ENCODE measurements around the gene DSP. TPM values are rescaled to one million over a fixed set of nuclear protein-coding genes. Genes with fewer than 3 reads are reported as not detected.

DSP gene
- total and polyA plus RNA-seq, 4 donors, result 25.0 to 74.7 (median 34.1) TPM

GRCh38 chr6:7589221-7589620 is 47.8 kb downstream of the DSP start:
- Histone ChIP-seq H3K27ac (ENCODE audit: low read depth in 1 of 2, low read length in 2 of 2) (no peak overlapping the region), H3K9me3 (ENCODE audit: control insufficient read depth in 4 of 4, low read length in 3 of 4) (no peaks in the 10 kb centered on the region), H3K9ac (ENCODE audit: low read depth in 1 of 2, low read length in 2 of 2) (no peak overlapping the region), H3K4me3 (ENCODE audit: low read depth in 1 of 3, low read length in 3 of 3) (no peak overlapping the region), H3K27me3 (ENCODE audit: control insufficient read depth in 4 of 4, insufficient read depth in 4 of 4, low read length in 3 of 4) (no peaks in the 10 kb centered on the region), H3K36me3 (ENCODE audit: control insufficient read depth in 4 of 4, insufficient read depth in 3 of 4, low read depth in 1 of 4, low read length in 3 of 4) (peaks cover 1 to 10% (median 5%) of the 10 kb centered on the region in 4 donors), H3K4me1 (ENCODE audit: control insufficient read depth in 4 of 4, insufficient read depth in 4 of 4, low read length in 3 of 4) (peaks cover 5 to 30% (median 11%) of the 10 kb centered on the region in 4 donors)
- WGBS, result 71% methylated on average over 3 of the region's 3 CpGs
- TF ChIP-seq GABPA (IDR thresholded peaks at IDR 0.05 in 1 of 2, conservative IDR thresholded peaks at IDR 0.05 in 1 of 2) (no peak), RAD21 (IDR thresholded peaks at IDR 0.05) (no peak), JUND (IDR thresholded peaks at IDR 0.05) (no peak), CTCF (IDR thresholded peaks at IDR 0.05; ENCODE audit: low read depth, low read length, missing input control) (no peak), RXRA (IDR thresholded peaks at IDR 0.05) (no peak), ATF3 (IDR thresholded peaks at IDR 0.05) (no peak), REST (IDR thresholded peaks at IDR 0.05) (no peak), HNF4G (IDR thresholded peaks at IDR 0.05) (no peak), ZBTB33 (IDR thresholded peaks at IDR 0.05) (no peak), FOXA2 (IDR thresholded peaks at IDR 0.05) (no peak)
- DNase-seq (ENCODE audit: low spot score), result no peak

GRCh38 chr6:7589949-7590917 is 48.8 kb downstream of the DSP start, which contains the start of gene SNRNP48:
Gene SNRNP48, plus strand, starts transcription at chr6:7590198. Its CDS starts 60 bp downstream, at chr6:7590258.
- DNase-seq (ENCODE audit: low spot score), result peak; percentile 98
- Histone ChIP-seq H3K27ac (ENCODE audit: low read depth in 1 of 2, low read length in 2 of 2) (peak within 1 kb of the TSS; percentile 62 to 63), H3K9ac (ENCODE audit: low read depth in 1 of 2, low read length in 2 of 2) (peak within 1 kb of the TSS; percentile 53 to 86), H3K27me3 (ENCODE audit: control insufficient read depth in 4 of 4, insufficient read depth in 4 of 4, low read length in 3 of 4) (no peaks in the 10 kb centered on the region), H3K9me3 (ENCODE audit: control insufficient read depth in 4 of 4, low read length in 3 of 4) (no peaks in the 10 kb centered on the region), H3K36me3 (ENCODE audit: control insufficient read depth in 4 of 4, insufficient read depth in 3 of 4, low read depth in 1 of 4, low read length in 3 of 4) (peaks cover under 1 to 4% (median 3%) of the 10 kb centered on the region in 4 donors), H3K4me1 (ENCODE audit: control insufficient read depth in 4 of 4, insufficient read depth in 4 of 4, low read length in 3 of 4) (peaks cover 5 to 30% (median 11%) of the 10 kb centered on the region in 4 donors), H3K4me3 (ENCODE audit: low read depth in 1 of 3, low read length in 3 of 3) (peak within 1 kb of the TSS; percentile 77 to 92 (median 86))
- TF ChIP-seq RAD21 (IDR thresholded peaks at IDR 0.05), result peak; percentile 9 to 27
- TF ChIP-seq RXRA (IDR thresholded peaks at IDR 0.05), result peak in 1 of 2 donors; percentile 10
- peak; percentile 69 for TF ChIP-seq YY1 (IDR thresholded peaks at IDR 0.05)
- no peak for TF ChIP-seq NR2F2 (IDR thresholded peaks at IDR 0.05)
- peak; percentile 34 for TF ChIP-seq REST (IDR thresholded peaks at IDR 0.05)
- no peak for TF ChIP-seq HNF4G (IDR thresholded peaks at IDR 0.05)
- peak; percentile 51 for TF ChIP-seq SP1 (IDR thresholded peaks at IDR 0.05)
- no peak for TF ChIP-seq HNF4A (conservative IDR thresholded peaks at IDR 0.05)
- TF ChIP-seq MAX (IDR thresholded peaks at IDR 0.05), result peak; percentile 59
- peak; percentile 54 for TF ChIP-seq TAF1 (conservative IDR thresholded peaks at IDR 0.05)
- TF ChIP-seq ZBTB33 (IDR thresholded peaks at IDR 0.05), result no peak
- WGBS, result under 1% methylated on average over 72 of the region's 72 CpGs

All from liver (tissue), 9 donors.